Measurements from ENCODE around the gene SMIM15. TPM values are rescaled to one million over a fixed set of nuclear protein-coding genes. Genes with fewer than 3 reads are reported as not detected.

SMIM15 gene
- total RNA-seq, 1 donor from 2014 or later = 19.2 TPM

Other genes with a start within 250 kb of the SMIM15 start
- 5.1 TPM for gene ERCC8, start 217.4 kb downstream of the SMIM15 start, total RNA-seq
- gene NDUFAF2, start 217.3 kb downstream of the SMIM15 start, total RNA-seq = 41.2 TPM
- gene ZSWIM6, start 169.8 kb upstream of the SMIM15 start, total RNA-seq = 6.6 TPM

Measured in Right ventricle myocardium superior (tissue), 1 donor.